ENCODE results near the gene POP5.

Gene POP5

DNA sequence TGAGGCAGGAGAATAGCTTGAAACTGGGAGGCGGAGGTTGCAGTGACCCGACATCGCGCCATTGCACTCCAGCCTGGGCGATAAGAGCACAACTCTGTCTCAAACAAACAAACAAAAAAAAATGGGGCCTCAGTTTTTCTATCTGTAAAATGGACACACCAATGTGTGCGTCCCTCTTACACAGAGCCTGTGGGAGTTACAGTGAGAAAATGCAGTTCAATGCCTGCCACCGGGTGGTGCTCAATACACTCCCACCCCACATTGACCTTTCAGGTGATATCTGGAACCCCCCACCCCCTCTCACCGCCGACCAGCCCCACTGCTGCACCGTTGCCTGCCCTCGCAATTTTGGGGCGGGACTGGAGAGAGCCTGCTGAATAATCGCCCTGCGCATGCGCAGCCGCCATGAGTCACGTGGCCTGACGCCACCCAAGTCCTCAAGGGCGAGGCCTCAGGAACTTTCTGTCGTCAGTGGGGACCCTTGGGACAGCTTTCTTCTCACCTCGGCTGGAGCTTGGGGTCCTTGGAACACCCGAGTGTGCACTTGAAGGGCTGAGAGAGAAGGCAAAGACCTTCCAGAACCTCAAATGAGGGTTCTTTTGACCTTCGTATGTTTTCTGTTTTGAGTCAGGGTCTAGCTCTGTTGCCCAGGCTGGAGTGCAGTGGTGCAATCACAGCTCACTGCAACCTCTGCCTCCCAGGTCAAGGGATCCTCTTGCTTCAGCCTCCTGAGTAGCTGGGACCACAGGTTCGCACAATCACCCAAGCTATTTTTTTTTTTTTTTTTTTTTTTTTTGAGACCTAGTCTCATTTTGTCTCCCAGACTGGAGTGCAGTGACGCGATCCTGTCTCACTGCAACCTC, 44.6 kb upstream of the POP5 start:
- TF ChIP-seq, protein P1, sequence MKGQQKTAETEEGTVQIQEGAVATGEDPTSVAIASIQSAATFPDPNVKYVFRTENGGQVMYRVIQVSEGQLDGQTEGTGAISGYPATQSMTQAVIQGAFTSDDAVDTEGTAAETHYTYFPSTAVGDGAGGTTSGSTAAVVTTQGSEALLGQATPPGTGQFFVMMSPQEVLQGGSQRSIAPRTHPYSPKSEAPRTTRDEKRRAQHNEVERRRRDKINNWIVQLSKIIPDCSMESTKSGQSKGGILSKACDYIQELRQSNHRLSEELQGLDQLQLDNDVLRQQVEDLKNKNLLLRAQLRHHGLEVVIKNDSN (IDR thresholded peaks at IDR 0.05) = peak; percentile 35; the same call in 1 of the 2 replicates
- no peak for TF ChIP-seq TEAD4 (IDR thresholded peaks at IDR 0.05)
- TF ChIP-seq EP300 (IDR thresholded peaks at IDR 0.05; ENCODE audit: borderline replicate concordance) = no peak
- TF ChIP-seq CREB1 (IDR thresholded peaks at IDR 0.05; ENCODE audit: low read depth) = no peak
- TF ChIP-seq, protein P2, sequence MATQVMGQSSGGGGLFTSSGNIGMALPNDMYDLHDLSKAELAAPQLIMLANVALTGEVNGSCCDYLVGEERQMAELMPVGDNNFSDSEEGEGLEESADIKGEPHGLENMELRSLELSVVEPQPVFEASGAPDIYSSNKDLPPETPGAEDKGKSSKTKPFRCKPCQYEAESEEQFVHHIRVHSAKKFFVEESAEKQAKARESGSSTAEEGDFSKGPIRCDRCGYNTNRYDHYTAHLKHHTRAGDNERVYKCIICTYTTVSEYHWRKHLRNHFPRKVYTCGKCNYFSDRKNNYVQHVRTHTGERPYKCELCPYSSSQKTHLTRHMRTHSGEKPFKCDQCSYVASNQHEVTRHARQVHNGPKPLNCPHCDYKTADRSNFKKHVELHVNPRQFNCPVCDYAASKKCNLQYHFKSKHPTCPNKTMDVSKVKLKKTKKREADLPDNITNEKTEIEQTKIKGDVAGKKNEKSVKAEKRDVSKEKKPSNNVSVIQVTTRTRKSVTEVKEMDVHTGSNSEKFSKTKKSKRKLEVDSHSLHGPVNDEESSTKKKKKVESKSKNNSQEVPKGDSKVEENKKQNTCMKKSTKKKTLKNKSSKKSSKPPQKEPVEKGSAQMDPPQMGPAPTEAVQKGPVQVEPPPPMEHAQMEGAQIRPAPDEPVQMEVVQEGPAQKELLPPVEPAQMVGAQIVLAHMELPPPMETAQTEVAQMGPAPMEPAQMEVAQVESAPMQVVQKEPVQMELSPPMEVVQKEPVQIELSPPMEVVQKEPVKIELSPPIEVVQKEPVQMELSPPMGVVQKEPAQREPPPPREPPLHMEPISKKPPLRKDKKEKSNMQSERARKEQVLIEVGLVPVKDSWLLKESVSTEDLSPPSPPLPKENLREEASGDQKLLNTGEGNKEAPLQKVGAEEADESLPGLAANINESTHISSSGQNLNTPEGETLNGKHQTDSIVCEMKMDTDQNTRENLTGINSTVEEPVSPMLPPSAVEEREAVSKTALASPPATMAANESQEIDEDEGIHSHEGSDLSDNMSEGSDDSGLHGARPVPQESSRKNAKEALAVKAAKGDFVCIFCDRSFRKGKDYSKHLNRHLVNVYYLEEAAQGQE (IDR thresholded peaks at IDR 0.05; ENCODE audit: low read depth) = no peak
- no peak for TF ChIP-seq TCF12 (IDR thresholded peaks at IDR 0.05; ENCODE audit: low read depth)
- TF ChIP-seq ZBTB7A (IDR thresholded peaks at IDR 0.05; ENCODE audit: low read depth) = no peak
- TF ChIP-seq CEBPB (IDR thresholded peaks at IDR 0.05) = no peak
- peak; percentile 27; the same call in 1 of the 2 replicates for TF ChIP-seq RAD21 (IDR thresholded peaks at IDR 0.05; ENCODE audit: low read depth)
- TF ChIP-seq EGR1 (IDR thresholded peaks at IDR 0.05) = no peak
- TF ChIP-seq YY1 (IDR thresholded peaks at IDR 0.05; ENCODE audit: low read depth) = no peak
- TF ChIP-seq NFIC (IDR thresholded peaks at IDR 0.05) = no peak

DNA sequence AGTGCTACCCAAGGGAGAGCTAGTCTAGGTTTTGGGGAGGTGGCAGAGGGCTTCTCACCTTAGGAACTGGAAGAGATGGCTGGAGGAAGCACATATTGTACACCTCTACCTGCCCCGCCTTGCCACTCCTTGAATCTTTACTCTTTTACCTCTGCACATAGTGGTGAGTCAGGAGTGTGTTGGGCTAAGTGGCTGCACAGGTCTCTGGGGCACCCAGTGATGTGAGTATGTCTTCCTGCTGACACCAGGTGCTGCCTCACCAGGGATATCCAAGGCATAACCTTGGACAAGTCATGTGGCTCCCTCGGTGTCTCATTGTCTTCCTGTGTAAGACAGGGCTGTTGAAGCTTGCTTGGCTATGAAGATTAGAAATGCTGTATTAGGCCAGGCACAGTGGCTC, 39.4 kb upstream of the POP5 start:
- TF ChIP-seq TAF1 (IDR thresholded peaks at IDR 0.05; ENCODE audit: low read depth) = no peak
- no peak for TF ChIP-seq CEBPB (IDR thresholded peaks at IDR 0.05)
- TF ChIP-seq, protein P2 (IDR thresholded peaks at IDR 0.05; ENCODE audit: low read depth) = no peak
- TF ChIP-seq, protein P3, sequence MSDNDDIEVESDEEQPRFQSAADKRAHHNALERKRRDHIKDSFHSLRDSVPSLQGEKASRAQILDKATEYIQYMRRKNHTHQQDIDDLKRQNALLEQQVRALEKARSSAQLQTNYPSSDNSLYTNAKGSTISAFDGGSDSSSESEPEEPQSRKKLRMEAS (IDR thresholded peaks at IDR 0.05) = no peak
- TF ChIP-seq TEAD4 (IDR thresholded peaks at IDR 0.05) = no peak
- TF ChIP-seq RAD21 (IDR thresholded peaks at IDR 0.05; ENCODE audit: low read depth) = no peak
- no peak for TF ChIP-seq ZBTB7A (IDR thresholded peaks at IDR 0.05; ENCODE audit: low read depth)
- TF ChIP-seq NFIC (IDR thresholded peaks at IDR 0.05) = no peak
- no peak for TF ChIP-seq FOXM1 (IDR thresholded peaks at IDR 0.05; ENCODE audit: borderline replicate concordance, low read depth)
- TF ChIP-seq YY1 (IDR thresholded peaks at IDR 0.05; ENCODE audit: low read depth) = no peak
- TF ChIP-seq, protein P1 (IDR thresholded peaks at IDR 0.05) = no peak
- no peak for TF ChIP-seq EP300 (IDR thresholded peaks at IDR 0.05; ENCODE audit: borderline replicate concordance)
- TF ChIP-seq CREB1 (IDR thresholded peaks at IDR 0.05; ENCODE audit: low read depth) = no peak
- no peak for TF ChIP-seq EGR1 (IDR thresholded peaks at IDR 0.05)

DNA sequence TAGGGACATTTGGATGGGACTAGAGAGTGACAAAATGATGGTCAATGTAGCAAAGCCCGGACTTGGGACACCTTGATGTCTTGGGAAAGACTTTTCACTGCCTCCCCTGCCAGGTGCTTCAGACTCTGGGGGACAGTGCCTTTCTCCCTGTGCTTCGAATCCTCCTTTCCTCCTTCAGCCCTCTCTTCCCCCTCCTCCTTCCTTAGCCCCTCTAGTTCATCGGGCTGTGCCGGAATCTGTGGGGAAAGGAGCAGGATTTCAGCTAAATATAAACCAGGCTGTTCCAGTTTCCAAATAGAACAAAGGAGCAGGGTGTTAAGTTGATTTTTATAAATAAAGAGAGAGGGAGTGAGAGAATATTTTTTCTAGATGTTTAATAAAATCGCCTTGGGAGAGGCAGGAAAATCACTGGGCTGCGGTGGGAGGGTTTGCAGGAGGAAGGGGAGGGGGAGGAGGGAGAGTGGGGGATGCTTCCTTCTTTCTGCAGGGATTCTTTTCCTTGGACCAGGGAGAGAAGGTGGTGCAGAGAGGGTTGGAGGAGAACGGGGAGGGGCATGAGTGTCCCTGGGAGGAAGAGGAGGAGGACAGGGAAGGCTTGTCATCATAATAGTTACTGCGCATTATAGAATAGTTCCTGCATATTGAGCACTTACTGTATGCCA, 37.9 kb upstream of the POP5 start:
- TF ChIP-seq TAF1 (IDR thresholded peaks at IDR 0.05; ENCODE audit: low read depth) (no peak), CEBPB (IDR thresholded peaks at IDR 0.05) (no peak), RAD21 (IDR thresholded peaks at IDR 0.05; ENCODE audit: low read depth) (no peak), ZBTB7A (IDR thresholded peaks at IDR 0.05; ENCODE audit: low read depth) (no peak), EP300 (IDR thresholded peaks at IDR 0.05; ENCODE audit: borderline replicate concordance) (no peak), CREB1 (IDR thresholded peaks at IDR 0.05; ENCODE audit: low read depth) (no peak), TEAD4 (IDR thresholded peaks at IDR 0.05) (no peak), EGR1 (IDR thresholded peaks at IDR 0.05) (no peak), TCF12 (IDR thresholded peaks at IDR 0.05; ENCODE audit: low read depth) (no peak), YY1 (IDR thresholded peaks at IDR 0.05; ENCODE audit: low read depth) (no peak), FOXM1 (IDR thresholded peaks at IDR 0.05; ENCODE audit: borderline replicate concordance, low read depth) (no peak), NFIC (IDR thresholded peaks at IDR 0.05) (no peak)
- TF ChIP-seq, protein P2 (IDR thresholded peaks at IDR 0.05; ENCODE audit: low read depth) = no peak
- TF ChIP-seq, protein P1 (IDR thresholded peaks at IDR 0.05) = no peak
- TF ChIP-seq, protein P3 (IDR thresholded peaks at IDR 0.05) = no peak
